HG03520 (cell line): ENCODE measurements around the gene PDE6C.

Experiments used
- ATAC-seq: cut with Tn5 transposase; IDR thresholded peaks from one replicate; pipeline ENCODE4 v1.9.1; 2021; ENCODE audit warnings: mild to moderate bottlenecking, moderate library complexity; ENCODE audit not compliant: unreplicated experiment

PDE6C gene

GRCh38 chr10:93701866-93702209 lies 89.5 kb downstream of the PDE6C start:
- peak; percentile 28 for ATAC-seq

- peak; percentile 71 for ATAC-seq
These were observed 90.1 kb downstream of the PDE6C start, which contains the start of gene FRA10AC1 for GRCh38 chr10:93702210-93703001. Gene FRA10AC1, minus strand, starts transcription at chr10:93702592. Its CDS starts 2,486 bp downstream, at chr10:93700106.

- ATAC-seq = no peak
These were observed 90.7 kb downstream of the PDE6C start for GRCh38 chr10:93703066-93703465.

- ATAC-seq = no peak
These were observed 91.5 kb downstream of the PDE6C start for GRCh38 chr10:93703841-93704240.

- no peak for ATAC-seq
These were observed 92.1 kb downstream of the PDE6C start for GRCh38 chr10:93704451-93704850.

- no peak for ATAC-seq
These were observed 95.3 kb downstream of the PDE6C start for GRCh38 chr10:93707623-93708022.

- ATAC-seq = no peak
These were observed 98.1 kb downstream of the PDE6C start for GRCh38 chr10:93710333-93710909.

- no peak for ATAC-seq
These were observed 99.6 kb downstream of the PDE6C start for GRCh38 chr10:93711891-93712290.

GRCh38 chr10:93712593-93712992 lies 100.3 kb downstream of the PDE6C start:
- no peak for ATAC-seq

- ATAC-seq = peak; percentile 90
These were observed 103.0 kb downstream of the PDE6C start for GRCh38 chr10:93715345-93715744.
